Tibial artery (tissue), 4 donors: ENCODE results near the gene CENPC.

Experiments used
- DNase-seq, 2 donors: peaks; one replicate each; pipeline ENCODE4 v3.0.0-alpha.2; 2019
- H3K27ac ChIP-seq, 2 donors: fragments of 200-600 bp; sonication (generic) in 1 of 2; 1 replicate in 1 of 2; 2 replicates in 1 of 2; pipeline ENCODE4 v1.5.1; 2018 to 2019; ENCODE audit warnings: mild to moderate bottlenecking in 1 of 2
- H3K27me3 ChIP-seq, 2 donors: fragments of 200-600 bp; sonication (generic) in 1 of 2; one replicate each; pipeline versions ENCODE4 v1.5.1 to v1.6.0; 2016 to 2019
- H3K36me3 ChIP-seq, 3 donors: fragments of 200-600 bp; sonication (generic) in 2 of 3; one replicate each; pipeline ENCODE4 v1.5.1; 2016 to 2019; ENCODE audit warnings: mild to moderate bottlenecking in 2 of 3
- H3K4me1 ChIP-seq, 4 donors: fragments of 200-600 bp; sonication (generic) in 2 of 4; 1 replicate in 3 of 4; 2 replicates in 1 of 4; pipeline ENCODE4 v1.5.1; 2016 to 2019
- H3K4me3 ChIP-seq, 2 donors: fragments of 200-600 bp; sonication (generic) in 1 of 2; 1 replicate in 1 of 2; 2 replicates in 1 of 2; pipeline ENCODE4 v1.5.1; 2018 to 2019; ENCODE audit warnings: mild to moderate bottlenecking in 2 of 2
- H3K9me3 ChIP-seq, 3 donors: fragments of 200-600 bp; sonication (generic) in 1 of 3; one replicate each; pipeline ENCODE4 v1.5.1; 2016 to 2019
- CTCF ChIP-seq, 2 experiments: fragments of 200-600 bp in 1 of 2; fragments of 450-650 bp in 1 of 2; IDR thresholded peaks; one replicate each; pipeline ENCODE4 v1.5.1; 2017 to 2019; ENCODE audit warnings: antibody characterized with exemption in 2 of 2, mild to moderate bottlenecking in 1 of 2, moderate library complexity in 1 of 2
- intact Hi-C: fragments of 100-400 bp; cut with DNase I; formaldehyde crosslinking; loops from one replicate; pipeline ENCODE4 v1.15.0; 2023; ENCODE audit warnings: low total_unique reads

The CENPC gene

GRCh38 chr4:67581208-67581857 is 36.0 kb upstream of the CENPC start:
- intact Hi-C loops: no loop called here
- Histone ChIP-seq H3K27me3 (no peaks in the 10 kb centered on the region), H3K9me3 (no peaks in the 10 kb centered on the region), H3K27ac (no peak overlapping the region), H3K4me3 (no peak overlapping the region), H3K36me3 (no peaks in the 10 kb centered on the region), H3K4me1 (no peaks in the 10 kb centered on the region)
- TF ChIP-seq CTCF (IDR thresholded peaks at IDR 0.05): no peak
- no peak for DNase-seq

DNA sequence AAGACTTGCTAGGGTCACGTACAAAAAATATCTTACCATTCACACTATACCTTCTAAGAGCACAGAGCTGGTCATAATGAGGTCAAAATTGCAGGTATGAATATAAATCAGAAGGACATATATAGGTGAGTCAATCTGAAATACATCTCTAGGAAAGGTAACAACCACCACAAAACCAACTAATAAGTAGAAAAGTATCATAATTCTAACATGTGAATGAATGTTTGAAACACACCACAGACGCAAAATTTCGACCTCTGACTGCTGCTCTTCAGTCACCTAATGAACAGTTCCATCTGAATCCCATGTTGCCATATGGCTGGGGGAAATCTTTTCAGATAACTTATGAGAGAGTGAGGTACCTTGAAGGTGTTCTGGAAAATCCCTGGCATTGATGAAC is 35.3 kb upstream of the CENPC start:
- no peaks in the 10 kb centered on the region for H3K36me3 ChIP-seq
- H3K27ac ChIP-seq: no peak overlapping the region
- TF ChIP-seq CTCF (IDR thresholded peaks at IDR 0.05): no peak
- H3K4me1 ChIP-seq: no peaks in the 10 kb centered on the region
- intact Hi-C loops: no loop called here
- no peak overlapping the region for H3K4me3 ChIP-seq
- DNase-seq: no peak
- H3K27me3 ChIP-seq: no peaks in the 10 kb centered on the region
- H3K9me3 ChIP-seq: no peaks in the 10 kb centered on the region

- H3K27ac ChIP-seq: no peak overlapping the region
- no peak for DNase-seq
- no peaks in the 10 kb centered on the region for H3K4me1 ChIP-seq
- intact Hi-C loops: no loop called here
- no peaks in the 10 kb centered on the region for H3K27me3 ChIP-seq
- no peaks in the 10 kb centered on the region for H3K36me3 ChIP-seq
- H3K9me3 ChIP-seq: no peaks in the 10 kb centered on the region
- TF ChIP-seq CTCF (IDR thresholded peaks at IDR 0.05): no peak
- no peak overlapping the region for H3K4me3 ChIP-seq
Observed at GRCh38 chr4:67576538-67576937, 31.2 kb upstream of the CENPC start.

- H3K27ac ChIP-seq: no peak overlapping the region
- H3K9me3 ChIP-seq: no peaks in the 10 kb centered on the region
- no peaks in the 10 kb centered on the region for H3K27me3 ChIP-seq
- TF ChIP-seq CTCF (IDR thresholded peaks at IDR 0.05): no peak
- no peaks in the 10 kb centered on the region for H3K36me3 ChIP-seq
- no peaks in the 10 kb centered on the region for H3K4me1 ChIP-seq
- DNase-seq: no peak
- intact Hi-C loops: no loop called here
- no peak overlapping the region for H3K4me3 ChIP-seq
Observed at GRCh38 chr4:67576059-67576466, 30.8 kb upstream of the CENPC start.

DNA sequence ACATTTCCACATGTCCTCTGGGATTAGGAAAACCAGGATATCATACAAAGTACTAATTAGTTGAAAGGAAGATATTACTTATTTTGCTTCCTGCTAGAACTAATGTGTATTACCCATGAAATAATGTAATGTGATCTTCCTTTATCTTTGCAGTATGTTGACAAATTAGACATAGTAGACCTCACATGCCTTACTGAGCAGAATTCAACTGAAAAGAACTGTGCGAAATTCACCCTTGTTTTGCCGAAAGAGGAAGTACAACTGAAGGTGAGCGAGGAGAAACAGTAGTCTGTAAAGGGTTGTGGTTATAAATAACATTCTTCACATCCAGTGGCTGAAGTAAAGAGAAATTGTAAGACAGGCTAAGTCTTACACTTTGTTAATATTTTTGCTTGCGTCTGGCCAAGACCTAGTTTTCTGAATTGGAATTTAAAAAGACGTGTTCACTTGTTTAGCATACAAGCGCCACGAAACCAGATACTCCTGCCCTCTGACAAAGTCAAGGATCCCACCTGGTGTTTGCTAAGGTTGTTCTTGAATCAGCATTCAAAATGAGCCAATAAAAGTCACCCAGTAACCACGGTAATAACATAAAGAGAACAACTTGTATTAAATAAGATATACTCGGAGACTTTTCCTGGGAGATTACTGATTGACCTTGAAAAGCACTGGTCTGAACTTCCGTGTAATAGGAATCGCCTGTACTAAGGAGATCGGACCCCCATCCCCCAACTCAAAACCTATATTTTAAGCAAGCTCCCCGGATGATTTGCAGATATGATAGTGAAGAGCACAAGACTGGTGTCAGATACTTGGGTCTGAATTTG is 30.1 kb upstream of the CENPC start:
- Histone ChIP-seq H3K9me3 (no peaks in the 10 kb centered on the region), H3K36me3 (no peaks in the 10 kb centered on the region), H3K27ac (no peak overlapping the region), H3K27me3 (no peaks in the 10 kb centered on the region), H3K4me3 (no peak overlapping the region), H3K4me1 (no peaks in the 10 kb centered on the region)
- DNase-seq: no peak
- no peak for TF ChIP-seq CTCF (IDR thresholded peaks at IDR 0.05)
- intact Hi-C loops: no loop called here
